Fibroblast of peridontal ligament (primary cell): ENCODE measurements around the gene TMCC1.
"Not testable (repeated sequence)": the region's sequence is repeated elsewhere in the genome, so short reads cannot be mapped to it uniquely, and the experiment has no call there.

Experiments
- DNase-seq: peaks from one replicate; pipeline ENCODE4 v3.0.0-alpha.2; 2010; ENCODE audit errors: extremely low read depth

Gene TMCC1

DNA sequence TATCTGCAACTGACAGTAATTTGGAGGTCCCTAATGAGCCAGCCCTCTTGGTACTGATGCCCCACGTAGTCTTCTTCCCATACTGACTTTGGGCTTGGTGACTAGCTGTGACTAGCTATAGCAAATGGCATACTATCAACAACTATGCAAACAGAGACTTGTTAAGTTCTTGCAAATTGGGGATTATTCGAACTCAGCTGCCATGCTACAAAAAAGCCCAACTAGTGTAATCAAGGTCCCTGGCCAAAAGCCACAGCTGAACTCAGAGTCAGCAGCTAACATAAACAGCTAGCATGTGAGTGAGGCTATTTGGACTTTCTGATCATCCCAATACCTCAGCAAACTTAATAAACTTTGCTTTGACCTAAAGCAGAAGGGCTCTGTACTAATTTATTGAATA lies 165.8 kb downstream of the TMCC1 start:
- DNase-seq, result peak; percentile 87

DNA sequence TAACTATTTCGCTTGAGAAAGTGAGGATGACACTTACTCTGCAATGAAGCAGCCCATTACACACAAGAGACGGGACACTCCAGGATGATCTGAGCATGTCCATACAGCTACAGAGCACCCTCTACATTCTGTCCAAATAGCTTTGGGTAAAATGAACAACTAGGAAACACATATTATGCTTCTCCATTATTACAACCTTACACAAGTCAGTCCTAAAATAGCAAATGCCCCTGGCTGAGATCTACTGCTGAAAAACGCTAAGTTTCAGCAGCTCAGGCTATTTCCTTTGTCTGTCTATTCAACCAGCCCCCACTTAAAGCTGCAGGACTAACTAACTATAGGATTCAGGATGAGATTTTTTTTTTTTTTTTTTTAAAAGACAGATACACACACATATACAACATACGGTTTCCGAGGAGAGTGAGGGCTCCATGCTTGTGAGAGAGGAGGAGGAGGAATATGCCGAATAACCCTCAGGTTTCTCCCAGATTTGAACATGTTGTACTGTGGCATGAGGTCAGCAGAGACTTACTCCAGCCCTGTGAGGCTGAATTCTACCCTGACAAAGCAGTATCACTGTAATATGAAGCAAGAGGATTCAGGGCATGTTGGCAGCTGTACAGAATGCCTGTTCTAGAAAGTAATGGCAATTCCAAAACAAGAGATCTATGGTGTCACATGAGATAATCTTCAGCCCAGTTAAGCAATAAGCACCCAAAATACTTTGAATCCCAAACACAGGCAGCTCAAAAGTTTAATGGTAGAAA lies 169.8 kb downstream of the TMCC1 start:
- DNase-seq, result peak; percentile 98

DNA sequence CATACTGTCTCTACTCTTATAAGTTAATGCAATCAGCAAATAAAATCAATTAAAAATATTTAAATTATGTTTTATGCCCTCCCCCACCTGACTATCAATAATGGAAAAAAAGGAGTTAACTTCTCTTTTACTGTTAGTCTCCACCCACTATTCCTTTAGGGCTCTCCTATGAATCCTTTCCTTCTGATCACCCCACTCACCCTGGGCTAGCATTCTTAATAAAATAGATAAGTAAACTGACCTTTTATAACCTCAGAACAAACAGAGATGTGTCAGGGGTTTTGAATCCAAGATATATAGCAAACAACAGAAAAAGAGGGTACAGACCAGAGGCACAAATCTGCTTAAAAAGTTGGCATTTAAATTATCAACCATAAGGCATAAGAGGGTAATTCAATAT lies 171.0 kb downstream of the TMCC1 start:
- DNase-seq, result no peak

DNA sequence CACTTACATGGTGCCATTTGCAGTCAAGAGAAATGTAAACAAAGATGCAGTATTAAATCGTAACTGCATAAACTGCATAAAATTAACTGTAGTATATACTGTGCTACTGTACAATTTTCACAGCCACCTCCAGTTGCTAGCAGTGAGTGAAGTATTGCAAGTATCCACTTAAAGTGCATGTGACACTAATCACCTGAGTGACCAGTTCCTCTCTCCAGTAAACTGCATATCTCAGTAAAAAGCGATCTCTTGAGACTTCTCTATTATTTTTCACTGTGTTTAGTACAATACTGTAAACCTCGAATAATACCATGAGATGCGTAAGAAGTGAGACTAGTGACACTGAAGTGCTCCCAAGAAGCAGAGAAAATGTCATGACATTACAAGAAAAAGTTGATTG lies 175.3 kb downstream of the TMCC1 start:
- no peak for DNase-seq

DNA sequence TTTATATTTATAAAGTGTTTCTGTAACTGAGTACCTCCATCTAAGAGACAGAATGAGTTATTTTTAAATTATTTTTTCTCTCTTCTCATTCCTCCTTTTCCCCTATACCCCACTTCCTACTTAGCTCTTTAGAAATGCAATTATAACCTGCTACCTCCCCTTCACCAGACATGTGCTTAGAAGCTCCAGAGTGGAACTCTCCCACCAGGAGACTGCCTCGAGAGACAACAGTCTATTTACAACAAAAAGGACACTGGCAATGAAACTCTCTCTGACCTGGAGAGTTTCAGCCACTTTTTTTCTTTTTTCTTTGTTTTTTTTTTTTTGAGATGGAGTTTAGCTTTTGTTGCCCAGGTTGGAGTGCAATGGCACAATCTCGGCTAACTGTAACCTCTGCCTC lies 177.7 kb downstream of the TMCC1 start:
- no peak for DNase-seq

DNA sequence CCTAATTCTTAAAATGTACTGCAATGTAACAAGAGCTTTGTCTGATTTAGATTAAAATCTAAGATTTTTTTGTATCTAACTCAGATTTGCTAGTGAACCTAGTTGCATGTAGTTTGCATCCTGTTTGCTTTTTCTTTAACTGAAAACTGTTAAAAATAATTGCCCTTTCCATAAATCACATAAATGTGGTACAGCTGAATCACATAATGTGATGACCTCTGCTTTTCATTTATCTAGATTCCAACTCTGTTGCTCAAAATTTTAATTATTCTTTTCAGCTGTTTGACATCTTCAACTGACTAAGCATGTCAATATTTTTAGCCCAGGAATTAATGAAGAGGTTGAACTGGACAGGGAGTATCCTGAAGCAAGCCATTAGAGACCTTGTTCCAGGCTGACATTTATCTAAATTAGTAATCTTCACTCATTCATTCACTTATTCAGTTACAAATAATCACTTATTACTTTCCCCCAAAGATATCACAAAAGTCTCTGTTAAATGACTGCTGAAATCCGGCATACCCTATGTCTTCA lies 185.1 kb downstream of the TMCC1 start:
- no peak for DNase-seq

DNA sequence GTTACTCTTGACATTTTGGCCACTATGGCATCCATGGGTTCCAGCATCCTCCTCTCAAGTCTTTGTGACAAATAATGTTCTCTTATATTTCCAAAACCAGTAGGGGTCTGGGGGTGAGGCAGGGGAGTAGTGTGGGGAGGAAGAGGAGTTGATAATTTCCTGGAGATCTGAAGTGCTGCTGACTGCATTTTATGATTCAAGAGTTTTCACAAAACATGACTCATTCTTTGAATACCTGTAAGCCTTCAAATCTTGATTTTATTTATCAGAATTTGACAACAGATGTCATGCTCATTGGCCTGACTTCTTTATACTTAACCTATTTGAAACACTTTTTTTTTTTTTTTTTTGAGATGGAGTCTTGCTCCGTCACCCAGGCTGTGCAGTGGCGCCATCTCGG lies 188.2 kb downstream of the TMCC1 start:
- DNase-seq, result no peak

DNA sequence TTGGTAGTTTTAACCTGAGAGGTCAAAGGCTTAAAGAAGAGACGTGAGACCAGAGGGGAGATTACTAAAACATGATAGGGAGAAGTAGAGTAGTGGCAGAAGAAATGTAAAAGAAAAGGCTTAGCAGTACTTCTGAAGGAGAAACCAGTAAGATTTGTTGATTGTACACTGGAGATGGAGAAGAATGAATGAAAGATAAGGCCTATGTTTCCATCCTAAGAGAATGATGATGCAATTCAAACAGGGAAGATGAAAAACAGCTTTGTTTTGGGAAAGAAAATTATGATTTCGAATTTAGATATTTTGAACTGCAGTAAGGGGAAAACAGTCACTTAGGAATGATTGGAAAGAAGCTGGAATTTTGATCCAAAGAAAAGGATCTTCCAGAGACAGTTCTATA lies 189.6 kb downstream of the TMCC1 start:
- DNase-seq, result peak; percentile 48

DNA sequence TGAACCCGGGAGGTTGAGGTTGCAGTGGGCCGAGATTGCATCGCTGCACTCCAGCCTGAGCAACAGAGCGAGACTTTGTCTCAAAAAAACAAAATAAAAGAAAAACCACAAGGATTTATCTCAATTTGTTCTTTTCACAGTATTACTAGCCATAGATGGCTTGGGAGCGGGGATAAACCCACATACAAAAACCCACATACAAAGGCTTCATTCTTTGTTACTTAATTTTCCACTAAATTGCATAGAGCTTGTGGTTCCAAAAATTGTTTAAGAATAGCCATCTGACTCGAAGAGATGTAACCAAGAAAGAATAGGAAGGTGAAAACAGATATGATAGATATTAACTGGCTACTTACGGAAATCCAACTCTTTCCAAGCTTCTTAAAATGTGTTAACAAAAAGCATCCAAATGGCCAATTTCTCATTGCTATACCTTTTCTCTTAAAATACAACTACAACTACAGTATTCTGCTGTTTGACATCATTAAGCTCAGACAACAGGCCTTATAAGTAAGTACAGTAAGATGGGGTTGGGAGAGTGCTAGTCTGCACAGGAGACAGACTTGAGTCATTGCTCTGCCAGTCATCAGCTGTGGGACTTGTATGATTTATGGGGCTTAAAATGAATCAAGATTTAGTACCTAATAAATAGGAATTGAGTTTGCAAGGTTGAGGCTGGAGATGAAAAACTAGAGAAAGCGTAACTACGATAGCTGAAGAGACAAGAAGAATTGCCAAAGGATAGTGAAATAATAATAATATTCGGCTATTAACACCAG lies 190.4 kb downstream of the TMCC1 start:
- DNase-seq, result no peak

DNA sequence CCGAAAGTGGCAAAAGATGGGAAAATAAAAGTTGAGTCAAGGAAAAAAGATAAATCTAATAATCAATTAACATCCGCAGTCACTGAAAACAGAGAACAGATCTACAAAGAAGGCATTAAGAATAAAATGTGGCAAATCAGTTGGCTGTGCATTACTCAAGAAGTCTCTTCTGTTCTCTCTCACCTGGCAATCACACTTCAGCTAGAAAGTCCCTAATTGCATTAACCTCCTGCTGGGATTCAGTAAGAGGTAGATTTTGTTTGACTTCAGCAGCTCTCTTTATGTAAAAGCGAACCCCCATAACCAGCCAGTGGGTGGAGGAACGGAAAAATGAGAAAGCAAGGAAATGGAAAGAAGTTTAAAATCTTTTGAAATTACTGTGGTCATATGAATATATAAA lies 192.3 kb downstream of the TMCC1 start:
- DNase-seq, result no peak

DNA sequence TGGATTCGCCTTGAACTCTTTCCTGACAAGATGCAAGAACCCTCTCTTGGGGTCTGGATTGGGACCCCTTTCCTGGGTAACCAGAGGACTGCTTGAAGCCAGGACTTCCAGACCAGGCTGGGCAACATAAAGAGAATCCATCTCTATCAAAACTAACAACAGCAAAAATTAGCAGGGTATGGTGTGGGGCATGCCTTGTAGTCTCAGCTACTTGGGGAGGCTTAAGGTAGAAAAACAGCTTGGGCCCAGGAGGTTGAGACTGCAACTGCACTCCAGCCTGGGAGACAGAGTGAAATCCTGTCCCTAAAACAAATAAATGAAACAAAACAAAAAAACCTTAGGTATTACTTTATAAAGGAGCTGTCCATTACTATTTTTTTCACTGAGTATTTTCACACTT lies 193.9 kb downstream of the TMCC1 start:
- DNase-seq, result no peak

DNA sequence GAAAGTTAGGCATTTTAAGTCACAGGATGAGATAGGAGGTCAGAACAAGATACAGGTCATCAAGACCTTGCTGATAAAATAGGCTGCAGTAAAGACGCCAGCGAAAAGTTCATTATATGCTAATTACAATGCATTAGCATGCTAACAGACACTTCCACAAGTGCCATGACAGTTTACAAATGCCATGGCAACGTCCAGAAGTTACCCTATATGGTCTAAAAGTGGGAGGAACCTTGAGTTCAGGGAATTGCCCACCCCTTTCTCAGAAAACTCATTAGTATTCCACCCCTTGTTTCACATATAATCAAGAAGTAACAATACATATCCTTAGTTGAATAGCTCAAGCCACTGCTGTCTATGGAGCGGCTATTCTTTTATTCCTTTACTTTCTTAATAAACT lies 194.3 kb downstream of the TMCC1 start:
- DNase-seq, result no peak

DNA sequence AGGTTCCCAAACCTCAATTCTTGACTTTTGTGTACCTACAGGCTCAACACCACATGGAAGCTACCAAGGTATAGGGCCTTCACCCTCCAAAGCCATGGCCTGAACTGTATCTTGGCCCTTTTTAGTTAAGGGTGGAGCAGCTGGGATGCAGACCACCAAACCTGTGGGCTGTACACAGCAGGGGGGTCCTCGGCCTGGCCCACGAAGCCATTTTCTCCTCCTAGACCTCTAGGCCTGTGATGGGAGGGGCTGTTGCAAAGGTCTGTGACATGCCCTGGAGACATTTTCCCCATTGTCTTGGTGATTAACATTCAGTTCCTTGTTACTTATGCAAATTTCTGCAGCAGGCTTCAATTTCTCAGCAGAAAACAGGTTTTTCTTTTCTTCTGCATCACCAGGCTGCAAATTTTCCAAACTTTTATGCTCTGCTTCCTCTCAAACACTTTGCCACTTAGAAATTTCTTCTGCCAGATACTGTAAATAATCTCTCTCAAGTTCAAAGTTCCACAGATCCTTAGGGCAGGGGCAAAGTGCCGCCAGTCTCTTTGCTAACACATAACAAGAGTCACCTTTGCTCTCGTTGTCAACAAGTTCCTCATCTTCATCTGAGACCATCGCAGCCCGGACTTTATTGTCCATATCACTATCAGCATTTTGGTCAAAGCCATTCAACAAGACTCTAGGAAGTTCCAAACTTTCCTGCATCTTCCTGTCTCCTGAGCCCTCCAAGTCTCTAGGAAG lies 196.1 kb downstream of the TMCC1 start:
- no peak for DNase-seq

DNA sequence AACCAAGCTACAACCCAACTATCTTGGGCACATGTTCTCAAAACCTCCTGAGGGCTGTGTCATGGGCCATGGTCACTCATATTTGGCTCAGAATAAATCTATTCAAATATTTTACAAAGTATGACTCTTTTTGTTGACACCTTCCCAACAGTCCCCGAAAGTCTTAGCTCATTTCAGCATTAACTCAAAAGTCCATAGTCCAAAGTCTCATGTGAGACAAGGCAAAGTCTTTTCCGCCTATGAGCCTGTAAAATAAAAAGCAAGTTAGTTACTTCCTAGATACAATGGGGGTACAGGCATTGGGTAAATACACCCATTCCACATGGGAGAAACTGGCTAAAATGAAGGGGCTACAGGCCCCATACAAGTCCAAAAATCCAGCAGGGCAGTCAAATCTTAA lies 197.1 kb downstream of the TMCC1 start:
- DNase-seq, result not testable (repeated sequence)

DNA sequence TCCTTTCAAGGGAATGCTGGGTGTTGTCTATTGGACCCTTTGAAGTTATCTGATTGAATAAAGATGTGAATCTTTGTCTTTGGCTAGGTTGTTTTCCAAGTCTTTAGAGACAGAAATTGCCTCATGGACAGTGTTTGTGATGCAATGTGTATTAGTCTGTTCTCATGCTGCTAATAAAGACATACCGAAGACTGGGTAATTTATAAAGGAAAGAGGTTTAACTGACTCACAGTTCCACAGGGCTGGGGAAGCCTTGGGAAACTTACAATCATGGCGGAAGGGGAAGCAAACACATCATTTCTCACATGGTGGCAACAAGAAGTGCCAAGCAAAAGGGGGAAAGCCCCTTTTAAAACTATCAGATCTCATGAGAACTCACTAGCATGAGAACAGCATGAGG lies 198.3 kb downstream of the TMCC1 start:
- peak; percentile 40 for DNase-seq

DNA sequence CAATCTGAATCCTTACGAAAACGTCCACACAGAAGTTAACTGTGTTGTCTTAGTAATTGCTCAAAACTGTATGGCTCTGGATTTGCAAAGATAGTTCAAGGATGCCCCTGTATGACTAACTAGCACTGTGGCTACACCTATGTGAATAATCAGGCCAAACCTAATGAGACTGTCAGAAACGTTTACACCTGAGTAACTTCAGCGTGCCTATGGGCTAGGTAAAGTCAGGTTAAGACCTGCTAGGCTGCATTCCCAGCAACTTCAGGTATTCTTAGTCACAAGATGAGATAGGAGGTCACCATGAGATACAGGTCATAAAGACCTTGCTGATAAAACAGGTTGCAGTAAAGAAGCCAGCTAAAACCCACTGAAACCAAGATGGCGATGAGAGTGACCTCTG lies 199.3 kb downstream of the TMCC1 start:
- DNase-seq, result no peak

DNA sequence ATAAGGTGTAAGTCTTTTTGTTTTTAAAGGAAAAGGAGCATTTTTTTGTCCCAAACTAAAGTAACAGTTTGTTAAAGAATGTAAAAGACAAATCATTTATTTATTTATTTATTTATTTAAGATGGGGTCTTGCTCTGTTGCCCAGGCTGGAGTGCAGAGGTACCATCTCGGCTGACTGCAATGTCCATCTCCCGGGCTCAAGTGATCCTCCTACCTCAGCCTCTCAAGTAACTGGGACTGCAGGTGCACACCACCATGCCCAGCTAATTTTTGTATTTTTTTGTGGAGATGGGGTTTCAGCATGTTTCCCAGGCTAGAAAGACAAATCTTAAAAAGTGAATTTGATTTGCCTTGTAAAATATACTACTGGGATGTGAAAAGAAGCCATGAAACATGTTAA lies 200.8 kb downstream of the TMCC1 start:
- no peak for DNase-seq

DNA sequence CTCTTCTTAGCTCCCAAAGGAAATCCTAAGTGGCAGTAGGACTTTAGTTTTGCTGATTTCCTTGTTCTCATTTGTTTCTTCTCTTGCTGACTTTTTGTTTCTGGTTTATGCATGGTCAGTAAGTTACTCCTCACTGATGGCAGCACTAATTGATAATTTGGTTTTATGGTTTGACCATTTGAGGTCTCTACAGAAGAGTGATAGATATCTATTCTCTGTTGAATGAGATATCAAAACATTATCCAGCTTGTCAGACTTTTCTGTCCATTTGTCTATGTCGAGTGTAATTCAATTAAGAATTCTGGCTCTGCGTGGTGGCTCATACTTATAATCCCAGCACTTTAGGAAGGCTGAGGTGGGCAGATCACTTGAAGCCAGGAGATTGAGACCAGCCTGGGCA lies 202.5 kb downstream of the TMCC1 start:
- no peak for DNase-seq

DNA sequence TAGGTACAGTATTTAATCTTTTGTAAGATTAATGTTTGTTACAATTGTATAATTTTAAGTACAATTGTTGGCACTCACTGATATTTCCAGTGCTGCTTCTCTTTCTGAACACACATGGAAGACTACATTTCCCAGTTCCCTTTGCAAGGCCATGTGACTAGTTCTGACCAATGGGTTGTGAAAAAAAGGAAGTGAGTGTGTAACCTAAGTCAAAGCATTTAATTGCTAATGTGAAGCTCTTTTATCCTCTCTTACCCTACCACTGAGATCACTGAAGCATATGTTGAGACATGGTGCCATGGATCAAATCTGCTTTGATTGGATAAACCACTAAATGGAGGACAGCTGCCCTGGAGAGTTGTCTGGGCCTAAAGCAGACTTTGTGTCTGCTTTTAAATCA lies 203.1 kb downstream of the TMCC1 start:
- DNase-seq, result peak; percentile 69

DNA sequence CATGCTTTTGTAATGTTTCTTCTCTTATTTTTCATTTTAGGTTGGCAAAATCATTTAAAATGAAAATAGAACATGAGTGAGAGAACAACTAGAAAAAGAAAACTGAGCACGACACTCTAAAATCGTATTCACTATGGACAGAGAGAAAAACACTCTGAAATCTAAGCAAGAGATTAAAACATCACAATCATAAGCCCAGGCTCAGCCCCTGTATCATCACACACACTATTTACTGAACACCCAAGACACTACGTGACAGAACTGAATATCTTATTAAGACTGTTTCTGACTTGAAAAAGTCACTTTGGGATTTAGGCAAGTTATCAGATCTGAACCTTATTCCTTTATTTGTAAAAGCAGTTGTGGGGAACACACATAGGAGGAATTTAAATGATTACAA lies 204.5 kb downstream of the TMCC1 start:
- DNase-seq, result no peak

DNA sequence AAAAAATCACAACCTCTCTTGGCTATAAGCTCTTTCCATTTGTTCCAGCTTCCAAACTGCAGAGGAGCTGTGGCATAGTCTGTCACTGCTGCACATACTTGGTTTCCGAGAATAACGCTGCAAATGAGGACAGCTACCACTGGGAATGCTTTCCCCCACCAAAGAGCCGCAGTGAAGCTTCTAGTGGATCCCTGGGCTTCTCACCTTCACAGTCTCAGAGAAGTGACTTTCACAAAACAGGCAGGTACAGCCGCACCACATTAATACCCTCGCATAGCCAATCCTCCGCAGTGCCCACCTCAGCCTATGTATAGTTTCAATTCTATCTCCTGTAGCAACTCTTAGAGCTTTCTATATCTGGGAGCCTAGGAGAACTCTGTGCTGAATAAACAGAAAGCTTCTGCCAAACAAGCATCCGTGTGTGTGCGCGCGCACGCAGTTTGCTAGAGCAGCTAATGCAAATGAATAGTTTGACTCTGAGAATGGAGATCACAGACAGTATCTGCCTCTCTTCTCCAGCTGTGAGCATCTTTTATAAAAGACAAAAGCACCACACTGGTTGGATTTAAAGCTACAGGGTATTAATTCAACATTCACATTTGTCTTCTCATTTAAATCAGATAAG lies 205.1 kb downstream of the TMCC1 start:
- peak; percentile 69 for DNase-seq

DNA sequence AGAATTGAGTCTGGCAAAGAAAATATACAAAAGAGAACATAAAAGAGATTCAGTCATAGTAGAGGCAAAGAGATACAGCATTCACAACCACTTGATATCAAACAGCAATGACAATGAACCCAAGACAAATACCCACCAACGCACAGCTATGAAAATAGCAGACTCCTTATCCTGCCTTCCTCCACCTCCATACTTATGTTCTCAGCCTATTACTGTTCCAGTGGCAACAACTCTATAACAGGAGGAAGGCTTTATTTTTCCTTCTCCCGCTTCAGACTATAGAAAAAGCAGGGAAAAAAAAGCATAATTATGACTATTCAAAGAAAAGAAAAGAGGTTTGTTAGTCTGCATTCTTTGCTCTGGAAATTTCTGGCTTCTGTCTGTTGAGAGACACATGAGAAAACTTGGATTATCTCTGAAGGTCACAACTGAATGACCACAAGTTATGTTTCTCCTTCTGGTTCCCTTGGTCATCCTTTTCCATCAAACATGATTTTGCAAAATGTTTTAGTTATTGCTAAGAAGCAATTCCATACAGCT lies 205.9 kb downstream of the TMCC1 start:
- no peak for DNase-seq
